CD4-positive, alpha-beta T cell (primary cell): ENCODE results near the gene IL4I1. TPM values are rescaled to one million over a fixed set of nuclear protein-coding genes. Genes with fewer than 3 reads are reported as not detected.

Source experiments
- ATAC-seq: fragments of 200-7000 bp; cut with Tn5 transposase; one replicate; pipeline ENCODE4 v1.10.0; 2022; ENCODE audit warnings: mild to moderate bottlenecking; ENCODE audit not compliant: poor library complexity
- CTCF ChIA-PET: fragments of 350-600 bp; sonication (Branson Sonifier 250); formaldehyde crosslinking; loops from one replicate; lab custom pipeline; 2021; ENCODE audit warnings: antibody characterized with exemption, inconsistent platforms; lab: Charles Lee
- POLR2A ChIA-PET: fragments of 350-600 bp; sonication (Branson Sonifier 250); formaldehyde crosslinking; loops from one replicate; lab custom pipeline; 2021; ENCODE audit warnings: antibody characterized with exemption, inconsistent platforms; lab: Charles Lee
- DNase-seq, 14 experiments: peaks; one replicate each; pipeline ENCODE4 v3.0.0-alpha.2; 2013 to 2020; ENCODE audit warnings: mixed read lengths in 2 of 14
- H3K27ac ChIP-seq, 2 donors: one replicate each; pipeline versions ENCODE4 v1.5.1 to v1.7.0; 2013; ENCODE audit warnings: low read length in 2 of 2, low read depth in 1 of 2, mild to moderate bottlenecking in 1 of 2
- H3K27me3 ChIP-seq, 2 experiments: 1 replicate in 1 of 2; 2 replicates in 1 of 2; pipeline versions ENCODE4 v1.6.1 to v1.7.0; 2013; ENCODE audit warnings: low read length in 2 of 2, control low read depth in 1 of 2, mild to moderate bottlenecking in 1 of 2, moderate library complexity in 1 of 2; ENCODE audit not compliant: insufficient read depth in 2 of 2, control insufficient read depth in 1 of 2
- H3K36me3 ChIP-seq: one replicate; pipeline ENCODE4 v1.6.1; 2013; ENCODE audit warnings: low read length, control low read depth; ENCODE audit not compliant: insufficient read depth
- H3K4me1 ChIP-seq: one replicate; pipeline ENCODE4 v1.6.1; 2013; ENCODE audit warnings: low read length, control low read depth; ENCODE audit not compliant: insufficient read depth
- H3K4me3 ChIP-seq: one replicate; pipeline ENCODE4 v1.5.1; 2013; ENCODE audit warnings: mild to moderate bottlenecking, low read length, moderate library complexity
- H3K9me3 ChIP-seq, 2 experiments: 1 replicate in 1 of 2; 2 replicates in 1 of 2; pipeline versions ENCODE4 v1.6.1 to v1.7.0; 2013; ENCODE audit warnings: low read length in 2 of 2, mild to moderate bottlenecking in 2 of 2, control low read depth in 1 of 2, moderate library complexity in 1 of 2; ENCODE audit not compliant: control insufficient read depth in 1 of 2, insufficient read depth in 1 of 2
- H3K27ac Mint-ChIP-seq: one replicate; pipeline ENCODE4 v1.8.0; 2020; ENCODE audit warnings: mixed read lengths
- H3K27me3 Mint-ChIP-seq: one replicate; pipeline ENCODE4 v1.8.0; 2021; ENCODE audit warnings: mixed read lengths
- H3K36me3 Mint-ChIP-seq: one replicate; pipeline ENCODE4 v1.8.0; 2021; ENCODE audit warnings: low read depth, mixed read lengths
- H3K4me1 Mint-ChIP-seq: one replicate; pipeline ENCODE4 v1.8.0; 2021; ENCODE audit warnings: low read depth, mixed read lengths
- H3K4me3 Mint-ChIP-seq: one replicate; pipeline ENCODE4 v1.8.0; 2020; ENCODE audit warnings: mild to moderate bottlenecking, mixed read lengths
- H3K9me3 Mint-ChIP-seq: one replicate; pipeline ENCODE4 v1.8.0; 2020; ENCODE audit warnings: mixed read lengths
- intact Hi-C, 2 experiments: fragments of 100-400 bp; cut with DNase I in 1 of 2; cut with micrococcal nuclease in 1 of 2; formaldehyde crosslinking; loops; one replicate each; pipeline versions ENCODE4 v1.15.1 to v1.9.0; 2023 to 2025; cut with DNase I, micrococcal nuclease
- total RNA-seq, 174 experiments: library from RNA in 2 of 174; stranded (reverse) in 2 of 174; gene quantifications; one replicate each; pipeline ENCODE4 v1.2.3 and lab custom pipeline; 2021 to 2026
- TF ChIP-seq, protein P1 (sequence below): fragments of 200-600 bp; IDR thresholded peaks from one replicate; pipeline ENCODE4 v1.8.0; 2022; ENCODE audit warnings: antibody characterized with exemption, mild to moderate bottlenecking

The IL4I1 gene
- total RNA-seq, 2 experiments from 2014 or later = 4.7 to 5.4 TPM

DNA sequence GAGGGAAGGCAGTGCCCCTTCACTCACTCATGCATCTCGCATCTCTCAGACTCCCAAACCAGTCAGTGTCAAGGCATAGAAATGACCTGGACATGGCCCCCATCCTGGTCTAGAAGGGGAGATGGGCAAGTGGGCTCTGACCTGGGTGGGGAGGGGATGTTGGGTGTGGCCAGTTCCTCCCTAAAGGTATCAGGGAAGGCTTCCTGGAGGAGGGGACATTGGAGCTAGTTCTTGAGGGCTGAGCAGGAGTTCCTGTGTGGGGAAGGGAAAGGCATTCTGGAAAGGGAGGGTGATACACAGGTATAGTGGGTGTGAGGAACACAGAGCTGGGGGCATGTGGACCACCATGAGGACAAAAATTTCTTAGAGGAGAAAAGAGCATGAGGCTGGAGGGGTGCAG lies 4.0 kb downstream of the IL4I1 start:
- no peak for ATAC-seq
- POLR2A ChIA-PET = no interaction called here
- intact Hi-C loops = no loop called here
- TF ChIP-seq, protein P1, sequence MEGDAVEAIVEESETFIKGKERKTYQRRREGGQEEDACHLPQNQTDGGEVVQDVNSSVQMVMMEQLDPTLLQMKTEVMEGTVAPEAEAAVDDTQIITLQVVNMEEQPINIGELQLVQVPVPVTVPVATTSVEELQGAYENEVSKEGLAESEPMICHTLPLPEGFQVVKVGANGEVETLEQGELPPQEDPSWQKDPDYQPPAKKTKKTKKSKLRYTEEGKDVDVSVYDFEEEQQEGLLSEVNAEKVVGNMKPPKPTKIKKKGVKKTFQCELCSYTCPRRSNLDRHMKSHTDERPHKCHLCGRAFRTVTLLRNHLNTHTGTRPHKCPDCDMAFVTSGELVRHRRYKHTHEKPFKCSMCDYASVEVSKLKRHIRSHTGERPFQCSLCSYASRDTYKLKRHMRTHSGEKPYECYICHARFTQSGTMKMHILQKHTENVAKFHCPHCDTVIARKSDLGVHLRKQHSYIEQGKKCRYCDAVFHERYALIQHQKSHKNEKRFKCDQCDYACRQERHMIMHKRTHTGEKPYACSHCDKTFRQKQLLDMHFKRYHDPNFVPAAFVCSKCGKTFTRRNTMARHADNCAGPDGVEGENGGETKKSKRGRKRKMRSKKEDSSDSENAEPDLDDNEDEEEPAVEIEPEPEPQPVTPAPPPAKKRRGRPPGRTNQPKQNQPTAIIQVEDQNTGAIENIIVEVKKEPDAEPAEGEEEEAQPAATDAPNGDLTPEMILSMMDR = no peak
- no peak for DNase-seq
- Histone ChIP-seq H3K9me3 (no peaks in the 10 kb centered on the region), H3K4me3 (no peak overlapping the region), H3K27me3 (no peaks in the 10 kb centered on the region), H3K27ac (peak overlapping the region in 1 of 2 donors; percentile 10), H3K36me3 (no peaks in the 10 kb centered on the region), H3K4me1 (peaks cover 53% of the 10 kb centered on the region)
- Mint-ChIP-seq H3K9me3 (no peaks in the 10 kb centered on the region), H3K27me3 (no peaks in the 10 kb centered on the region), H3K4me1 (peaks cover 37% of the 10 kb centered on the region), H3K4me3 (peak overlapping the region; percentile 43), H3K27ac (peak overlapping the region; percentile 63), H3K36me3 (no peaks in the 10 kb centered on the region)
- CTCF ChIA-PET = no interaction called here

GRCh38 chr19:49891393-49891792 lies 5.3 kb downstream of the IL4I1 start:
- no peak overlapping the region for H3K27ac ChIP-seq
- TF ChIP-seq, protein P1 = no peak
- Mint-ChIP-seq H3K9me3 (no peaks in the 10 kb centered on the region), H3K36me3 (peaks cover 2% of the 10 kb centered on the region), H3K27me3 (no peaks in the 10 kb centered on the region), H3K4me1 (peaks cover 24% of the 10 kb centered on the region), H3K27ac (no peak overlapping the region), H3K4me3 (no peak overlapping the region)
- intact Hi-C loops = loop anchor here (2.0 kb wide), 2 partner anchors 15 to 37 kb away; partner anchors contain the start of genes AKT1S1 (in 1 of the 2), ATF5 (in 1 of the 2), NUP62 (in 1 of the 2) and TBC1D17 (in 1 of the 2)
- peak in 1 of 14 experiments; percentile 46 for DNase-seq
- peaks cover 40% of the 10 kb centered on the region for H3K4me1 ChIP-seq
- H3K4me3 ChIP-seq = no peak overlapping the region
- peaks cover 3% of the 10 kb centered on the region for H3K36me3 ChIP-seq
- ChIA-PET CTCF (interaction anchor here (1.4 kb wide), 1 partner anchor 46 kb away, joined by 4 read pairs; no protein-coding TSS in a partner anchor), POLR2A (interaction anchor here (1.0 to 1.6 kb wide), 2 partner anchors 14 to 38 kb away, joined by 6 read pairs; partner anchors contain the start of genes AKT1S1, ATF5, NUP62 and TBC1D17)
- H3K9me3 ChIP-seq = no peaks in the 10 kb centered on the region
- no peaks in the 10 kb centered on the region for H3K27me3 ChIP-seq
- no peak for ATAC-seq

GRCh38 chr19:49890349-49891311 lies 6.1 kb downstream of the IL4I1 start:
- ChIA-PET CTCF (interaction anchor here (0.5 to 1.7 kb wide), 9 partner anchors 14 to 161 kb away, joined by 3 to 10 read pairs (median 4); partner anchors contain the start of genes AKT1S1, FUZ and TBC1D17), POLR2A (interaction anchor here (0.9 to 1.6 kb wide), 3 partner anchors 13 to 124 kb away, joined by 3 to 10 read pairs (median 6); partner anchors contain the start of genes AKT1S1, AP2A1, ATF5 and NUP62)
- no peaks in the 10 kb centered on the region for H3K27me3 Mint-ChIP-seq
- H3K27me3 ChIP-seq = no peaks in the 10 kb centered on the region
- intact Hi-C loops = loop anchor here (1.0 to 2.0 kb wide), 3 partner anchors 12 to 38 kb away; partner anchors contain the start of genes AKT1S1 (in 1 of the 2), ATF5 (in 1 of the 2), NUP62 (in 1 of the 2) and TBC1D17 (in 1 of the 2)
- H3K4me3 ChIP-seq = peak overlapping the region; percentile 66
- TF ChIP-seq, protein P1 = peak; percentile 51
- DNase-seq (peak; percentile 47 to 89 (median 66)), ATAC-seq (peak; percentile 87)
- peaks cover 16% of the 10 kb centered on the region for H3K4me1 Mint-ChIP-seq
- peak overlapping the region; percentile 79 for H3K4me3 Mint-ChIP-seq
- no peaks in the 10 kb centered on the region for H3K9me3 ChIP-seq
- H3K27ac ChIP-seq = peak overlapping the region in 1 of 2 donors; percentile 21
- H3K27ac Mint-ChIP-seq = no peak overlapping the region
- peaks cover 5% of the 10 kb centered on the region for H3K36me3 Mint-ChIP-seq
- H3K36me3 ChIP-seq = peaks cover 7% of the 10 kb centered on the region
- peaks cover 32% of the 10 kb centered on the region for H3K4me1 ChIP-seq
- H3K9me3 Mint-ChIP-seq = no peaks in the 10 kb centered on the region
